Panc1 (cell line): ENCODE results near the gene DR1. TPM values are rescaled to one million over a fixed set of nuclear protein-coding genes. Genes with fewer than 3 reads are reported as not detected.

Experiments
- ATAC-seq: fragments of 200-7000 bp; cut with Tn5 transposase; 2 replicates; pipeline ENCODE4 v1.9.1; 2020; ENCODE audit warnings: mild to moderate bottlenecking, moderate library complexity
- BruUV-seq: library from RNA; stranded (reverse); fragments of 400-500 nt; replicated peaks from 2 replicates; lab custom pipeline; 2021; lab: Mats Ljungman, UMichigan
- CTCF ChIA-PET: fragments of 300-600 bp; sonication (Branson Sonifier 250); formaldehyde crosslinking; loops from one replicate; lab custom pipeline; 2022; ENCODE audit warnings: antibody characterized with exemption; lab: Charles Lee
- POLR2A ChIA-PET: fragments of 300-600 bp; sonication (Branson Sonifier 250); formaldehyde crosslinking; loops from one replicate; lab custom pipeline; 2022; ENCODE audit warnings: antibody characterized with exemption; lab: Charles Lee
- DNase-seq: peaks from one replicate; pipeline ENCODE4 v3.0.0-alpha.2; 2010; ENCODE audit warnings: low read depth, low spot score
- H3K27ac ChIP-seq: 2 replicates; pipeline ENCODE4 v1.5.1; 2011; ENCODE audit warnings: mild to moderate bottlenecking, low read length, inconsistent platforms
- H3K27me3 ChIP-seq: fragments of 200-500 bp; sonication (Bioruptor generic); 2 replicates; pipeline ENCODE4 v1.6.0; 2014; ENCODE audit warnings: low read length, inconsistent platforms; ENCODE audit not compliant: control insufficient read depth, insufficient read depth
- H3K36me3 ChIP-seq: fragments of 200-500 bp; sonication (Bioruptor generic); 2 replicates; pipeline ENCODE4 v1.5.1; 2014; ENCODE audit warnings: inconsistent platforms, mild to moderate bottlenecking, low read length, moderate library complexity; ENCODE audit not compliant: control insufficient read depth, insufficient read depth
- H3K4me1 ChIP-seq: 2 replicates; pipeline ENCODE4 v1.5.1; 2011; ENCODE audit warnings: inconsistent platforms, mild to moderate bottlenecking, low read length, moderate library complexity; ENCODE audit not compliant: control insufficient read depth, insufficient read depth
- H3K4me3 ChIP-seq, 2 experiments: 2 replicates each; pipeline ENCODE4 v1.5.1; 2011 to 2012; ENCODE audit warnings: low read depth in 2 of 2, low read length in 2 of 2, mild to moderate bottlenecking in 2 of 2, inconsistent platforms in 1 of 2, moderate library complexity in 1 of 2
- H3K9me3 ChIP-seq: fragments of 200-500 bp; sonication (Bioruptor generic); 2 replicates; pipeline ENCODE4 v1.5.1; 2014; ENCODE audit warnings: low read depth, mild to moderate bottlenecking, inconsistent platforms, low read length, moderate library complexity; ENCODE audit not compliant: control insufficient read depth, insufficient read depth
- CTCF ChIP-seq: fragments of 450-650 bp; IDR thresholded peaks from 2 replicates; pipeline ENCODE4 v1.5.1; 2017; ENCODE audit warnings: mild to moderate bottlenecking
- POLR2AphosphoS5 ChIP-seq: IDR thresholded peaks from 2 replicates; pipeline ENCODE4 v1.6.1; 2012; ENCODE audit warnings: mild to moderate bottlenecking, low read depth, low read length, moderate library complexity
- REST ChIP-seq, 2 experiments: IDR thresholded peaks; 2 replicates each; pipeline ENCODE4 v1.6.1; 2011 to 2012; ENCODE audit warnings: low read depth in 2 of 2, control low read depth in 1 of 2, low read length in 1 of 2, mild to moderate bottlenecking in 1 of 2, moderate library complexity in 1 of 2; ENCODE audit not compliant: insufficient read depth in 1 of 2
- SIN3A ChIP-seq: IDR thresholded peaks from 2 replicates; pipeline ENCODE4 v1.6.1; 2012; ENCODE audit warnings: low read depth, mild to moderate bottlenecking, low read length, moderate library complexity, borderline replicate concordance; ENCODE audit not compliant: insufficient read depth
- TCF7L2 ChIP-seq: IDR thresholded peaks from 2 replicates; pipeline ENCODE4 v1.6.1; 2011; ENCODE audit warnings: mild to moderate bottlenecking, low read depth, low read length, inconsistent platforms
- in situ Hi-C: cut with HindIII; loops from 2 replicates; pipeline ENCODE4 v1.10.0; 2016; ENCODE audit warnings: low sequenced_read_pairs, low pct_unique_long_range_greater_than_20kb
- intact Hi-C: fragments of 100-400 bp; cut with micrococcal nuclease; formaldehyde crosslinking; loops from one replicate; pipeline ENCODE4 v1.10.0; 2022; ENCODE audit not compliant: unreplicated experiment
- total RNA-seq: library from RNA; stranded (reverse); gene quantifications from one replicate; pipeline ENCODE4 v1.2.1, GENCODE V29; 2021; ENCODE audit not compliant: unreplicated experiment

The DR1 gene
- total RNA-seq, 1 experiment from 2014 or later = 39.0 TPM

- in situ Hi-C loops = no loop called here
- CTCF ChIA-PET = no interaction called here
These were observed 14.3 kb upstream of the DR1 start for GRCh38 chr1:93331412-93331811.

GRCh38 chr1:93332368-93332767, 13.3 kb upstream of the DR1 start:
- TF ChIP-seq REST (IDR thresholded peaks at IDR 0.05; ENCODE audit: insufficient read depth in 1 of 2, low read depth in 2 of 2, low read length in 1 of 2) (no peak), POLR2AphosphoS5 (no peak), SIN3A (no peak), TCF7L2 (no peak), CTCF (no peak)
- POLR2A ChIA-PET = no interaction called here

More at GRCh38 chr1:93331412-93331811, 14.3 kb upstream of the DR1 start:
- POLR2A ChIA-PET = no interaction called here
- no peaks in the 10 kb centered on the region for H3K4me1 ChIP-seq
- no peaks in the 10 kb centered on the region for H3K36me3 ChIP-seq
- ATAC-seq = 0 out of 2 replicates have a peak, but pooled peaks have one; percentile 48
- no peak for TF ChIP-seq REST (IDR thresholded peaks at IDR 0.05; ENCODE audit: insufficient read depth in 1 of 2, low read depth in 2 of 2, low read length in 1 of 2)
- TF ChIP-seq TCF7L2 = no peak
- no peak for TF ChIP-seq SIN3A
- TF ChIP-seq POLR2AphosphoS5 = no peak
- H3K4me3 ChIP-seq = no peak overlapping the region
- intact Hi-C loops = no loop called here
- H3K27me3 ChIP-seq = no peaks in the 10 kb centered on the region
- BruUV-seq = no TSS peak
- no peaks in the 10 kb centered on the region for H3K9me3 ChIP-seq
- no peak for DNase-seq
- no peak overlapping the region for H3K27ac ChIP-seq

More at GRCh38 chr1:93332368-93332767, 13.3 kb upstream of the DR1 start:
- Histone ChIP-seq H3K4me3 (no peak overlapping the region), H3K4me1 (no peaks in the 10 kb centered on the region), H3K36me3 (no peaks in the 10 kb centered on the region), H3K27ac (no peak overlapping the region), H3K27me3 (no peaks in the 10 kb centered on the region), H3K9me3 (no peaks in the 10 kb centered on the region)
- in situ Hi-C loops (no loop called here), intact Hi-C loops (no loop called here)
- ATAC-seq (no peak), DNase-seq (no peak)
- CTCF ChIA-PET = no interaction called here
- BruUV-seq = no TSS peak
